ENCODE results near the gene XRCC3.

DNA sequence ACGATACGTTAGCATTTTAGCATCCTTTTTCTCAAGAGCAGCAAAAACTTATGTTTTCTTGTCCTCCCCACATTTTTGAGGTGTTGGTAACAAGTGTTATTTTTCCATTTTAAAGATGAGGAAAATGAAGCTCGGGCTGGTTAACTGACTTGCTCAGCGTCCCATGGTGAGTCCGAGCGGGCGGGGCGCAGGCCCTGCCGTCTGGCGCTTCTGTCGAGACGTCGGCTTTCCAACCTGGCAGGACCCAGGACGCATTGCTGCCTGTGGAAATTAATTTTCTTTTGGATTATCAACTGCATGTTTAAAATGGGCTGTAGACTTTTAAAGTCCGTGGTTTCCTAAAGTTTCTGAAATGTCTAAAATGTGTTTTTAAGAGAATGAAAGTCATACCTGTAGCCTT lies 30.4 kb downstream of the XRCC3 start:
- TF ChIP-seq BHLHE40 (IDR thresholded peaks at IDR 0.05; ENCODE audit: borderline replicate concordance) (no peak), SUZ12 (IDR thresholded peaks at IDR 0.05) (no peak), ELF4 (IDR thresholded peaks at IDR 0.05) (no peak), LEF1 (IDR thresholded peaks at IDR 0.05; ENCODE audit: borderline replicate concordance) (no peak), FOXK2 (IDR thresholded peaks at IDR 0.05) (no peak), FOXM1 (IDR thresholded peaks at IDR 0.05; ENCODE audit: borderline replicate concordance) (no peak), ZNF384 (IDR thresholded peaks at IDR 0.05) (no peak), CTBP1 (IDR thresholded peaks at IDR 0.05; ENCODE audit: borderline replicate concordance) (no peak), NFRKB (IDR thresholded peaks at IDR 0.05) (no peak), SP1 (IDR thresholded peaks at IDR 0.05) (no peak), HDGF (IDR thresholded peaks at IDR 0.05; ENCODE audit: borderline replicate concordance) (no peak)
- TF ChIP-seq, protein P1, sequence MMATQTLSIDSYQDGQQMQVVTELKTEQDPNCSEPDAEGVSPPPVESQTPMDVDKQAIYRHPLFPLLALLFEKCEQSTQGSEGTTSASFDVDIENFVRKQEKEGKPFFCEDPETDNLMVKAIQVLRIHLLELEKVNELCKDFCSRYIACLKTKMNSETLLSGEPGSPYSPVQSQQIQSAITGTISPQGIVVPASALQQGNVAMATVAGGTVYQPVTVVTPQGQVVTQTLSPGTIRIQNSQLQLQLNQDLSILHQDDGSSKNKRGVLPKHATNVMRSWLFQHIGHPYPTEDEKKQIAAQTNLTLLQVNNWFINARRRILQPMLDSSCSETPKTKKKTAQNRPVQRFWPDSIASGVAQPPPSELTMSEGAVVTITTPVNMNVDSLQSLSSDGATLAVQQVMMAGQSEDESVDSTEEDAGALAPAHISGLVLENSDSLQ (IDR thresholded peaks at IDR 0.05), result no peak
